Measurements from ENCODE around the gene NAB2. TPM values are rescaled to one million over a fixed set of nuclear protein-coding genes. Genes with fewer than 3 reads are reported as not detected.

Gene NAB2
- total and polyA plus RNA-seq, 12 donors: 9.5 to 20.2 (median 13.1) TPM

GRCh38 chr12:57046947-57047890 lies 41.7 kb upstream of the NAB2 start:
- Histone ChIP-seq H3K4me3 (no peak overlapping the region), H3K27ac (peak overlapping the region in 3 of 10 donors; percentile 21 to 26 (median 26)), H3K27me3 (peaks cover 0 to 21% (median 6%) of the 10 kb centered on the region in 7 donors), H3K36me3 (no peaks in the 10 kb centered on the region), H3K4me1 (peaks cover 0 to 29% (median 0%) of the 10 kb centered on the region in 9 donors), H3K9me3 (no peaks in the 10 kb centered on the region)
- intact Hi-C loops (cut with DNase I): no loop called here
- DNase-seq (no peak), ATAC-seq (peak in 7 of 8 donors; percentile 24 to 73 (median 46))
- WGBS, 2 donors: 72 to 82% methylated on average over 10 of the region's 10 CpGs
- TF ChIP-seq CTCF (IDR thresholded peaks at IDR 0.05): no peak

DNA sequence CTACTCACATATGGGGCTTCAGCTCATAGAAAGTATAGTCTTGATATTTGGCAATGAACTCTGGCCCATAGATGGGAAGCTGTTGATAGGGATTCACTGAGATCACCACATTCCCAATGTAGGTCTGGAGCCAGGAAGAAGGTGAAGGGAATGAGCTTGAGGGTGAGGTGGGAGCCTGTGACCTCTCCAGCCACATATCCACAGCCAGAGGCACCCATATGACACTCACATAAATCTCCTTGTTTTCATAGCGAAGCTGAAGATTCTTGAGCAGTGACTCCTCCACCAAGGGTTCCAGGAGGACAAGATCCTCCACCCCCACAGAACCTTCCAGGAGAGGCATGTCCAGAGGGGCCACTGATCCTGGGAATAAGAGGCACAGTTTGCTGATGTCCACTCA lies 40.9 kb upstream of the NAB2 start:
- WGBS, 2 donors: 86 to 93% methylated on average over 1 of the region's 1 CpG
- Histone ChIP-seq H3K27me3 (peaks cover 0 to 17% (median 6%) of the 10 kb centered on the region in 7 donors), H3K9me3 (no peaks in the 10 kb centered on the region), H3K36me3 (no peaks in the 10 kb centered on the region), H3K27ac (peak overlapping the region in 1 of 10 donors; percentile 26), H3K4me3 (no peak overlapping the region), H3K4me1 (peaks cover 0 to 29% (median 0%) of the 10 kb centered on the region in 9 donors)
- DNase-seq: no peak
- no peak for TF ChIP-seq CTCF (IDR thresholded peaks at IDR 0.05)
- ATAC-seq: no peak
- intact Hi-C loops (cut with DNase I): no loop called here

GRCh38 chr12:57048423-57049118 lies 40.3 kb upstream of the NAB2 start:
- Histone ChIP-seq H3K27ac (no peak overlapping the region), H3K9me3 (no peaks in the 10 kb centered on the region), H3K4me1 (peaks cover 0 to 29% (median 0%) of the 10 kb centered on the region in 9 donors), H3K4me3 (no peak overlapping the region), H3K27me3 (peaks cover 0 to 16% (median 6%) of the 10 kb centered on the region in 7 donors), H3K36me3 (no peaks in the 10 kb centered on the region)
- TF ChIP-seq CTCF (IDR thresholded peaks at IDR 0.05): no peak
- DNase-seq (no peak), ATAC-seq (no peak)
- WGBS, 2 donors: 82 to 83% methylated on average over 1 of the region's 1 CpG
- intact Hi-C loops (cut with DNase I): no loop called here

DNA sequence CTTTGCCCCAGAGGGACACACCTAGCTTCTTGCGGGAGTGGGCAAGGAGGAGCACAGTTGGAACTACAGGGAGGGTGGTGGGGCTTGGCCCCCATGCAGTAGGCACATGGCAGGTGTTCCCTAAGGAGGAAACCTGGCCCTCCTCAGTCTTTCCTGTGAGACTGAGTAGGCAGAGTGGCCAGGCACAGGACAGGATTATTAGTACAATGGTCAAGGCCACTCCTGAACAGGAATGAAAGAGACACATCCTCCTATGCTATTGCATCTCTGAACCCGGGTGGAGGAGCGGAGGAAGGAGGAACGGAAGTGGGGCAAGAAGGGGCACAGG lies 39.8 kb upstream of the NAB2 start:
- DNase-seq (no peak), ATAC-seq (no peak)
- Histone ChIP-seq H3K36me3 (no peaks in the 10 kb centered on the region), H3K4me1 (peaks cover 0 to 29% (median 0%) of the 10 kb centered on the region in 9 donors), H3K4me3 (no peak overlapping the region), H3K9me3 (no peaks in the 10 kb centered on the region), H3K27me3 (peaks cover 0 to 14% (median 6%) of the 10 kb centered on the region in 7 donors), H3K27ac (no peak overlapping the region)
- intact Hi-C loops (cut with DNase I): no loop called here
- 85 to 92% methylated on average over 4 of the region's 4 CpGs for WGBS, 2 donors
- TF ChIP-seq CTCF (IDR thresholded peaks at IDR 0.05): no peak

All from heart right ventricle (tissue), 16 donors.